Measurements from ENCODE around the gene MAP4K2.
A peak's percentile ranks its signal among the peaks of the same experiment; 100 is the strongest.

DNA sequence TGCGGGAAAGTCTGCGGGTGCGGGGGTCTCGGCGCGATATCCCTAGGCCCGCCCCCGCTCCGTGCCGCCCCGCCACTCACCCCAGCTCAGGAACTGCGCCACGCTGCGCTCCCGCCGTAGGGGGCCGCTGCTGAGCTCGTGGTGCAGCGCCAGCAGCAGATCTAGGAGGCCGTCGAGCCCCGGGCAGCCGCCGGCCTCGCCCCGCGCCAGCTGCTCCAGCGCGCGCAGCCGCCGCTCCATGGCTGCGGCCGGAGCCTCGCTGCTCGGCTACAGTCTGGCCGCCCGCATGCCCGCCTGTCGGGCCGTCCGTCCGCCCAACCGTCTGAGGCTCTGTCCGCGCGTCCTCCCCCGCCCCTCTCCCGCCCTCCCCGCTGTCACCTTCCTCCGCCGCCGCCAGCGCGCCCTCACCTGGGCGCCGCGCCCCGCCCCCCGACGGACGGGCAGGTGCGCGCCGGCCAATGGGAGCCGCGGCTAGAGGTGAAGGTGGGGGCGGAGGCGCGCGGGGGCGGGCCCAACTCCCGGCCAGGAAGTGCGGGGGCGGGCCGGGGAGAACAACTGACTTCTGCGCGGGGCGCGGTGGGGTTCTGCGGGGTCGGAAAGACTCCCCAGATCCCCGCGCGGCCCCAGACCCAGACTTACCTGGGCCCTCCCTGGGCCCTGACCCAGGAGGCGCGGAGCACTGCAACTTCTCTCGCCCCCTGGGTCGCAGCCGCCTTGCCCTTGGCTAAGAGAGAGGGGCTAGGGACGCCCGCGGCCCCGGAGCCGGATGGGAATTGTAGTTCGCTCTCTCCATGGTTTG, 41.5 kb upstream of the MAP4K2 start, which contains the start of gene CDC42BPG:
- no peak for TF ChIP-seq GABPA (IDR thresholded peaks at IDR 0.05; ENCODE audit: low read depth)
- peak; percentile 56 for TF ChIP-seq CTCF (IDR thresholded peaks at IDR 0.05)
- TF ChIP-seq EP300 (IDR thresholded peaks at IDR 0.05; ENCODE audit: borderline replicate concordance in 1 of 2, low read depth in 1 of 2, low read length in 1 of 2) = no peak
- no peak for TF ChIP-seq JUND (IDR thresholded peaks at IDR 0.05)
- TF ChIP-seq POLR2AphosphoS5 (IDR thresholded peaks at IDR 0.05; ENCODE audit: low read depth, low read length) = no peak
- TF ChIP-seq, protein P1, sequence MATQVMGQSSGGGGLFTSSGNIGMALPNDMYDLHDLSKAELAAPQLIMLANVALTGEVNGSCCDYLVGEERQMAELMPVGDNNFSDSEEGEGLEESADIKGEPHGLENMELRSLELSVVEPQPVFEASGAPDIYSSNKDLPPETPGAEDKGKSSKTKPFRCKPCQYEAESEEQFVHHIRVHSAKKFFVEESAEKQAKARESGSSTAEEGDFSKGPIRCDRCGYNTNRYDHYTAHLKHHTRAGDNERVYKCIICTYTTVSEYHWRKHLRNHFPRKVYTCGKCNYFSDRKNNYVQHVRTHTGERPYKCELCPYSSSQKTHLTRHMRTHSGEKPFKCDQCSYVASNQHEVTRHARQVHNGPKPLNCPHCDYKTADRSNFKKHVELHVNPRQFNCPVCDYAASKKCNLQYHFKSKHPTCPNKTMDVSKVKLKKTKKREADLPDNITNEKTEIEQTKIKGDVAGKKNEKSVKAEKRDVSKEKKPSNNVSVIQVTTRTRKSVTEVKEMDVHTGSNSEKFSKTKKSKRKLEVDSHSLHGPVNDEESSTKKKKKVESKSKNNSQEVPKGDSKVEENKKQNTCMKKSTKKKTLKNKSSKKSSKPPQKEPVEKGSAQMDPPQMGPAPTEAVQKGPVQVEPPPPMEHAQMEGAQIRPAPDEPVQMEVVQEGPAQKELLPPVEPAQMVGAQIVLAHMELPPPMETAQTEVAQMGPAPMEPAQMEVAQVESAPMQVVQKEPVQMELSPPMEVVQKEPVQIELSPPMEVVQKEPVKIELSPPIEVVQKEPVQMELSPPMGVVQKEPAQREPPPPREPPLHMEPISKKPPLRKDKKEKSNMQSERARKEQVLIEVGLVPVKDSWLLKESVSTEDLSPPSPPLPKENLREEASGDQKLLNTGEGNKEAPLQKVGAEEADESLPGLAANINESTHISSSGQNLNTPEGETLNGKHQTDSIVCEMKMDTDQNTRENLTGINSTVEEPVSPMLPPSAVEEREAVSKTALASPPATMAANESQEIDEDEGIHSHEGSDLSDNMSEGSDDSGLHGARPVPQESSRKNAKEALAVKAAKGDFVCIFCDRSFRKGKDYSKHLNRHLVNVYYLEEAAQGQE (IDR thresholded peaks at IDR 0.05; ENCODE audit: low read depth, low read length) = no peak
- peak; percentile 15; the same call in 1 of the 2 replicates for TF ChIP-seq SMC3 (IDR thresholded peaks at IDR 0.05; ENCODE audit: low read depth, low read length)
